Osteocyte (in vitro differentiated cells): ENCODE data around the gene CCNDBP1. TPM values are rescaled to one million over a fixed set of nuclear protein-coding genes. Genes with fewer than 3 reads are reported as not detected.

Experiments used
- DNase-seq: peaks from one replicate; pipeline ENCODE4 v3.0.0; 2021; ENCODE audit warnings: mixed read lengths; ENCODE audit not compliant: unreplicated experiment; ENCODE audit errors: extremely low spot score
- H3K27ac Mint-ChIP-seq: one replicate; pipeline ENCODE4 v1.8.0; 2021; ENCODE audit warnings: mild to moderate bottlenecking, mixed read lengths; ENCODE audit not compliant: unreplicated experiment
- H3K27me3 Mint-ChIP-seq: one replicate; pipeline ENCODE4 v1.8.0; 2021; ENCODE audit warnings: mixed read lengths; ENCODE audit not compliant: unreplicated experiment
- H3K36me3 Mint-ChIP-seq: one replicate; pipeline ENCODE4 v1.8.0; 2021; ENCODE audit warnings: mixed read lengths; ENCODE audit not compliant: unreplicated experiment
- H3K4me1 Mint-ChIP-seq: one replicate; pipeline ENCODE4 v1.8.0; 2021; ENCODE audit warnings: mixed read lengths; ENCODE audit not compliant: unreplicated experiment
- H3K4me3 Mint-ChIP-seq: one replicate; pipeline ENCODE4 v1.8.0; 2021; ENCODE audit warnings: mild to moderate bottlenecking, moderate library complexity, mixed read lengths; ENCODE audit not compliant: unreplicated experiment
- H3K9me3 Mint-ChIP-seq: one replicate; pipeline ENCODE4 v1.8.0; 2021; ENCODE audit warnings: mixed read lengths; ENCODE audit not compliant: unreplicated experiment
- CTCF ChIP-seq: fragments of 200-600 bp; sonication (generic); IDR thresholded peaks from 2 replicates; pipeline ENCODE4 v1.5.0; 2021; ENCODE audit warnings: antibody characterized with exemption, mild to moderate bottlenecking, moderate library complexity
- total RNA-seq: library from RNA; stranded (reverse); gene quantifications from 2 replicates; pipeline ENCODE4 v1.2.1, GENCODE V29; 2021

CCNDBP1 gene
- total RNA-seq, 1 donor from 2014 or later, result 39.6 TPM

GRCh38 chr15:43238671-43239131 lies 53.5 kb downstream of the CCNDBP1 start:
- DNase-seq, result no peak
- Mint-ChIP-seq H3K4me1 (no peaks in the 10 kb centered on the region), H3K4me3 (no peak overlapping the region), H3K9me3 (no peaks in the 10 kb centered on the region), H3K36me3 (no peaks in the 10 kb centered on the region), H3K27ac (no peak overlapping the region), H3K27me3 (peaks cover 69% of the 10 kb centered on the region)
- TF ChIP-seq CTCF, result no peak

GRCh38 chr15:43239732-43240491 lies 54.7 kb downstream of the CCNDBP1 start:
- DNase-seq, result no peak
- Mint-ChIP-seq H3K4me3 (no peak overlapping the region), H3K4me1 (no peaks in the 10 kb centered on the region), H3K9me3 (no peaks in the 10 kb centered on the region), H3K27ac (no peak overlapping the region), H3K36me3 (no peaks in the 10 kb centered on the region), H3K27me3 (peaks cover 67% of the 10 kb centered on the region)
- TF ChIP-seq CTCF, result no peak

- no peak for TF ChIP-seq CTCF
- Mint-ChIP-seq H3K9me3 (no peaks in the 10 kb centered on the region), H3K4me1 (no peaks in the 10 kb centered on the region), H3K27ac (no peak overlapping the region), H3K27me3 (peaks cover 64% of the 10 kb centered on the region), H3K4me3 (no peak overlapping the region), H3K36me3 (no peaks in the 10 kb centered on the region)
- DNase-seq, result no peak
These were observed 55.9 kb downstream of the CCNDBP1 start for GRCh38 chr15:43241100-43241499.

- DNase-seq, result no peak
- H3K27me3 Mint-ChIP-seq, result peaks cover 71% of the 10 kb centered on the region
These were observed 57.4 kb downstream of the CCNDBP1 start for GRCh38 chr15:43242616-43243015.

More at GRCh38 chr15:43242616-43243015, 57.4 kb downstream of the CCNDBP1 start:
- Mint-ChIP-seq H3K4me1 (no peaks in the 10 kb centered on the region), H3K4me3 (no peak overlapping the region), H3K36me3 (peaks cover 2% of the 10 kb centered on the region), H3K9me3 (no peaks in the 10 kb centered on the region), H3K27ac (no peak overlapping the region)
- TF ChIP-seq CTCF, result no peak
